Endothelial cell of umbilical vein (primary cell): ENCODE measurements around the gene ETDB.

Source experiments
- CTCF ChIP-seq, 2 donors: IDR thresholded peaks; 1 replicate in 1 of 2; 2 replicates in 1 of 2; pipeline ENCODE4 v1.5.1; 2011; ENCODE audit warnings: low read length in 2 of 2, mild to moderate bottlenecking in 2 of 2, moderate library complexity in 2 of 2, control low read depth in 1 of 2, inconsistent platforms in 1 of 2, low read depth in 1 of 2; ENCODE audit not compliant: insufficient read depth in 1 of 2; ENCODE audit errors: extremely low read depth in 1 of 2
- EZH2 ChIP-seq: IDR thresholded peaks from 2 replicates; pipeline ENCODE4 v1.6.1; 2012; ENCODE audit warnings: borderline replicate concordance, low read depth, mild to moderate bottlenecking, moderate library complexity, low read length, inconsistent platforms; ENCODE audit not compliant: severe bottlenecking
- POLR2A ChIP-seq: IDR thresholded peaks from 2 replicates; pipeline ENCODE4 v1.6.1; 2012; ENCODE audit warnings: low read depth, mild to moderate bottlenecking, control low read depth, low read length
- POLR2AphosphoS5 ChIP-seq: IDR thresholded peaks from 2 replicates; pipeline ENCODE4 v1.6.1; 2012; ENCODE audit warnings: low read depth, mild to moderate bottlenecking, control low read depth, low read length, moderate library complexity; ENCODE audit not compliant: insufficient read depth

- no peak for TF ChIP-seq EZH2
- TF ChIP-seq CTCF (IDR thresholded peaks at IDR 0.05; ENCODE audit: extremely low read depth in 1 of 2, insufficient read depth in 1 of 2, low read depth in 1 of 2, low read length in 2 of 2): no peak
- TF ChIP-seq POLR2A: no peak
- no peak for TF ChIP-seq POLR2AphosphoS5
Observed at GRCh38 chrX:135081693-135082404, 38.5 kb downstream of the ETDB start.
